ENCODE data around the gene SMPD1. TPM values are rescaled to one million over a fixed set of nuclear protein-coding genes. Genes with fewer than 3 reads are reported as not detected.

The SMPD1 gene
- total and polyA plus RNA-seq, 2 of the 8 experiments (the other 6 are each of a cell fraction or from before 2014, with no cell fraction given): 1.9 to 2.4 TPM

- Histone ChIP-seq H4K91ac (replicated peaks; ENCODE audit: insufficient read length, low read length) (no peak overlapping the region), H3K79me1 (ENCODE audit: low read depth, low read length) (0 out of 2 replicates have a peak, but pooled peaks cover 2% of the 10 kb centered on the region), H3K79me2 (ENCODE audit: control insufficient read depth in 1 of 2, insufficient read depth in 2 of 2, low read length in 2 of 2) (no peaks in the 10 kb centered on the region), H4K5ac (ENCODE audit: insufficient read length, low read depth, low read length) (no peak overlapping the region), H3K4me2 (ENCODE audit: insufficient read depth in 1 of 2, low read depth in 2 of 2, low read length in 2 of 2) (no peak overlapping the region), H3K9me3 (ENCODE audit: insufficient read depth in 2 of 2, low read depth in 1 of 2, low read length in 1 of 2) (no peaks in the 10 kb centered on the region), H3K4me3 (ENCODE audit: extremely low read depth in 1 of 4, insufficient read depth in 2 of 4, low read depth in 3 of 4, low read length in 4 of 4) (no peak overlapping the region), H2BK12ac (ENCODE audit: low read depth, low read length) (0 out of 2 replicates have a peak overlapping the region, but pooled peaks have one; percentile 33), H3K23ac (ENCODE audit: insufficient read length) (no peak overlapping the region), H3K4ac (replicated peaks; ENCODE audit: insufficient read length, low read depth, low read length) (no peak overlapping the region), H4K20me1 (replicated peaks in 1 of 2; ENCODE audit: control insufficient read depth in 1 of 2, insufficient read depth in 2 of 2, low read length in 2 of 2) (no peaks in the 10 kb centered on the region), H3K27ac (ENCODE audit: low read depth, low read length) (no peak overlapping the region), H2AFZ (ENCODE audit: low read length) (no peak overlapping the region), H2BK15ac (ENCODE audit: low read length) (no peak overlapping the region), H2AK5ac (ENCODE audit: low read depth, low read length) (no peak overlapping the region), H2BK5ac (ENCODE audit: low read depth, low read length) (no peak overlapping the region), H3K4me1 (replicated peaks in 1 of 4; ENCODE audit: control insufficient read depth in 3 of 4, insufficient read depth in 4 of 4, low read length in 3 of 4) (peaks cover 2 to 5% (median 4%) of the 10 kb centered on the region in 4 experiments; a peak in 4 of 7 replicates), H3K36me3 (ENCODE audit: control insufficient read depth in 2 of 4, insufficient read depth in 4 of 4, low read length in 3 of 4) (no peaks in the 10 kb centered on the region), H3K14ac (ENCODE audit: insufficient read length) (no peak overlapping the region), H3K56ac (replicated peaks; ENCODE audit: insufficient read length, low read depth, low read length) (no peak overlapping the region), H2BK120ac (replicated peaks; ENCODE audit: low read depth, low read length) (no peak overlapping the region), H2BK20ac (ENCODE audit: low read length) (no peak overlapping the region), H3K23me2 (ENCODE audit: low read depth, low read length) (peaks cover 5% of the 10 kb centered on the region; the same call in 1 of the 2 replicates), H3K18ac (ENCODE audit: extremely low read depth, low read length) (no peak overlapping the region), H3K9ac (replicated peaks in 1 of 4; ENCODE audit: extremely low read depth in 1 of 4, low read depth in 3 of 4, low read length in 3 of 4) (no peak overlapping the region), H3K27me3 (replicated peaks in 1 of 4; ENCODE audit: control insufficient read depth in 3 of 4, extremely low read depth in 1 of 4, insufficient read depth in 3 of 4, low read length in 3 of 4) (peaks cover 1 to 8% (median 4%) of the 10 kb centered on the region in 4 experiments; a peak in 6 of 7 replicates), H4K8ac (ENCODE audit: extremely low read depth, insufficient read depth, low read length) (no peak overlapping the region)
- no peak for FAIRE-seq
- CTCF ChIA-PET (ENCODE audit: partially characterized antibody): interaction anchor here (0.9 to 10.1 kb wide), 6 partner anchors 14 to 52 kb away, joined by 3 to 78 read pairs (median 10); partner anchors contain the start of gene HPX
- 83% methylated on average over 3 of the region's 3 CpGs; no CpG with 5 or more reads in 1 of the 2 experiments for WGBS, 2 experiments (ENCODE audit: extremely low coverage in 1 of 2, insufficient coverage in 1 of 2, insufficient read length in 1 of 2, insufficient replicate concordance in 2 of 2, low coverage in 1 of 2, low lambda C conversion rate in 2 of 2, missing lambda C conversion rate in 1 of 2)
- POLR2A ChIA-PET (ENCODE audit: partially characterized antibody): no interaction called here
- no peak for DNase-seq (ENCODE audit: low read depth in 1 of 2, low spot score in 2 of 2)
- TF ChIP-seq E2F6 (IDR thresholded peaks at IDR 0.05) (no peak), GTF2F1 (IDR thresholded peaks at IDR 0.05; ENCODE audit: borderline replicate concordance, low read depth, low read length) (no peak), SUZ12 (IDR thresholded peaks at IDR 0.05; ENCODE audit: low read length) (no peak), ZNF274 (IDR thresholded peaks at IDR 0.05; ENCODE audit: borderline replicate concordance, extremely low read depth, low read length) (no peak), NRF1 (IDR thresholded peaks at IDR 0.05; ENCODE audit: low read depth, low read length) (no peak), MAFK (IDR thresholded peaks at IDR 0.05; ENCODE audit: low read depth, low read length) (no peak), ASH2L (IDR thresholded peaks at IDR 0.05; ENCODE audit: low read length) (no peak), CHD1 (IDR thresholded peaks at IDR 0.05; ENCODE audit: low read depth, low read length) (no peak), FOSL1 (IDR thresholded peaks at IDR 0.05; ENCODE audit: insufficient read depth, low read depth, low read length) (no peak), TEAD4 (IDR thresholded peaks at IDR 0.05; ENCODE audit: low read depth, low read length) (no peak), TBP (IDR thresholded peaks at IDR 0.05; ENCODE audit: low read depth, low read length) (no peak), SP2 (IDR thresholded peaks at IDR 0.05; ENCODE audit: low read length) (no peak), RBBP5 (IDR thresholded peaks at IDR 0.05; ENCODE audit: borderline replicate concordance, low read depth, low read length) (no peak), EGR1 (IDR thresholded peaks at IDR 0.05; ENCODE audit: borderline replicate concordance, low read depth, low read length) (no peak), TAF1 (IDR thresholded peaks at IDR 0.05; ENCODE audit: low read depth, low read length) (no peak)
Observed at GRCh38 chr11:6414874-6415328, 24.6 kb downstream of the SMPD1 start.
